Endothelial cell of umbilical vein (primary cell): ENCODE results near the gene CLEC2B.

ENCODE experiments used
- CTCF ChIP-seq, 2 donors: IDR thresholded peaks; 1 replicate in 1 of 2; 2 replicates in 1 of 2; pipeline ENCODE4 v1.5.1; 2011; ENCODE audit warnings: low read length in 2 of 2, mild to moderate bottlenecking in 2 of 2, moderate library complexity in 2 of 2, control low read depth in 1 of 2, inconsistent platforms in 1 of 2, low read depth in 1 of 2; ENCODE audit not compliant: insufficient read depth in 1 of 2; ENCODE audit errors: extremely low read depth in 1 of 2
- EZH2 ChIP-seq: IDR thresholded peaks from 2 replicates; pipeline ENCODE4 v1.6.1; 2012; ENCODE audit warnings: borderline replicate concordance, low read depth, mild to moderate bottlenecking, moderate library complexity, low read length, inconsistent platforms; ENCODE audit not compliant: severe bottlenecking
- FOS ChIP-seq: IDR thresholded peaks from 2 replicates; pipeline ENCODE4 v1.6.1; 2011; ENCODE audit warnings: mild to moderate bottlenecking, low read length, moderate library complexity, borderline replicate concordance; ENCODE audit not compliant: insufficient read depth
- GATA2 ChIP-seq: IDR thresholded peaks from 2 replicates; pipeline ENCODE4 v1.7.0; 2011; ENCODE audit warnings: low read depth, mild to moderate bottlenecking, moderate library complexity, mixed read lengths, low read length; ENCODE audit not compliant: insufficient read length, insufficient read depth
- JUN ChIP-seq: IDR thresholded peaks from 2 replicates; pipeline ENCODE4 v1.6.1; 2011; ENCODE audit warnings: borderline replicate concordance, low read depth; ENCODE audit not compliant: insufficient read length, insufficient read depth
- MAX ChIP-seq: IDR thresholded peaks from 2 replicates; pipeline ENCODE4 v1.6.1; 2011; ENCODE audit not compliant: insufficient read depth, insufficient read length
- MYC ChIP-seq: IDR thresholded peaks from one replicate; pipeline ENCODE4 v1.6.1; 2011; ENCODE audit warnings: mild to moderate bottlenecking, low read depth, low read length
- POLR2A ChIP-seq: IDR thresholded peaks from 2 replicates; pipeline ENCODE4 v1.6.1; 2012; ENCODE audit warnings: low read depth, mild to moderate bottlenecking, control low read depth, low read length
- POLR2AphosphoS5 ChIP-seq: IDR thresholded peaks from 2 replicates; pipeline ENCODE4 v1.6.1; 2012; ENCODE audit warnings: low read depth, mild to moderate bottlenecking, control low read depth, low read length, moderate library complexity; ENCODE audit not compliant: insufficient read depth

DNA sequence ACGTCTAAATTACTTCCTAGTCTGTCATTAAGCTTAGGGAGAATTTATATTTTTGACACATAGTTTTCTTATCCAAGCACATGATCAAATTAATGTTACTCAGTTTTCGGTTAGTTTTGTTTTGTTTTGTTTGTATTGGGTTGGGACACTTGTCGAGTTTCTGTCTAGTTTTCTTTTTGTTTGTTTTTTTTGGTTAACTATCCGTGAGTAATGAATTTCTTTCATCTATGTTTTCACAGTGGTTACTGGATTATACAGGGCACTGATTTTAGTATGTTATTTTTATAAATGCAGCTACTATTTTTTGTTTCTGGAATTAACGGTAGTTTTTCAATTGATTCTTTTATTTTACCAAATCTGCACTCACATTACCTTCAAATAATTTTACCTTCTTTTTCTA, 39.2 kb downstream of the CLEC2B start:
- TF ChIP-seq POLR2A: no peak
- TF ChIP-seq CTCF (IDR thresholded peaks at IDR 0.05; ENCODE audit: extremely low read depth in 1 of 2, insufficient read depth in 1 of 2, low read depth in 1 of 2, low read length in 2 of 2): no peak
- TF ChIP-seq EZH2: no peak
- no peak for TF ChIP-seq JUN
- no peak for TF ChIP-seq MAX
- TF ChIP-seq POLR2AphosphoS5: no peak
- no peak for TF ChIP-seq FOS
- TF ChIP-seq GATA2: no peak
- no peak for TF ChIP-seq MYC
